Transverse colon (tissue), 4 donors: ENCODE measurements around the gene ABCG1.

Source experiments
- POLR2AphosphoS5 ChIP-seq, 3 donors: sonication (generic); formaldehyde crosslinking; IDR thresholded peaks; one replicate each; pipeline ENCODE4 v1.6.1; 2016; ENCODE audit warnings: antibody characterized with exemption in 3 of 3
- TF ChIP-seq, protein P1 (sequence below), 5 experiments: fragments of 200-600 bp in 3 of 5; fragments of 450-650 bp in 2 of 5; sonication (generic) in 3 of 5; IDR thresholded peaks; 1 replicate in 2 of 5; 2 replicates in 3 of 5; pipeline ENCODE4 v1.5.1; 2016 to 2017; ENCODE audit warnings: antibody characterized with exemption in 5 of 5, inconsistent platforms in 3 of 5, mild to moderate bottlenecking in 2 of 5, moderate library complexity in 1 of 5

DNA sequence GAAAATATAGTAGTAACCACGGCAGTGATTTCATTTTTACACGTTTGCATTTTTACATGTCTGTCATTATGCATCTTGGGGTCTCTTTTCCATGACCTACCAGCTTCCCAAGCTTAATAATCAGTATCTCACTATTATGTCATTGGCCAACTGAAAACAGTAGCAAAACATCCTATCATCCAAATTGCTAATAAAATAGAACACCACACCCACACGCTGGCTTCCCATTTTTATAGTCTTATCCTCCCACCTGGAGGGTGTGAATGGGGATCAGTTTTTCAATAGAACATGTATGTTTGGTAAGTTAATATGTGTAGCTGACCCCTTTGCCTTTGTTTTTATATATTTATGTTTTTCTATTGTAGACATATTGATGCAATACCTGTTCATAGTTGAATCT, 84.5 kb downstream of the ABCG1 start:
- TF ChIP-seq, protein P1, sequence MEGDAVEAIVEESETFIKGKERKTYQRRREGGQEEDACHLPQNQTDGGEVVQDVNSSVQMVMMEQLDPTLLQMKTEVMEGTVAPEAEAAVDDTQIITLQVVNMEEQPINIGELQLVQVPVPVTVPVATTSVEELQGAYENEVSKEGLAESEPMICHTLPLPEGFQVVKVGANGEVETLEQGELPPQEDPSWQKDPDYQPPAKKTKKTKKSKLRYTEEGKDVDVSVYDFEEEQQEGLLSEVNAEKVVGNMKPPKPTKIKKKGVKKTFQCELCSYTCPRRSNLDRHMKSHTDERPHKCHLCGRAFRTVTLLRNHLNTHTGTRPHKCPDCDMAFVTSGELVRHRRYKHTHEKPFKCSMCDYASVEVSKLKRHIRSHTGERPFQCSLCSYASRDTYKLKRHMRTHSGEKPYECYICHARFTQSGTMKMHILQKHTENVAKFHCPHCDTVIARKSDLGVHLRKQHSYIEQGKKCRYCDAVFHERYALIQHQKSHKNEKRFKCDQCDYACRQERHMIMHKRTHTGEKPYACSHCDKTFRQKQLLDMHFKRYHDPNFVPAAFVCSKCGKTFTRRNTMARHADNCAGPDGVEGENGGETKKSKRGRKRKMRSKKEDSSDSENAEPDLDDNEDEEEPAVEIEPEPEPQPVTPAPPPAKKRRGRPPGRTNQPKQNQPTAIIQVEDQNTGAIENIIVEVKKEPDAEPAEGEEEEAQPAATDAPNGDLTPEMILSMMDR (IDR thresholded peaks at IDR 0.05), result no peak
- TF ChIP-seq POLR2AphosphoS5 (IDR thresholded peaks at IDR 0.05), result no peak
